Epithelial cell of proximal tubule (primary cell): Measurements from ENCODE around the gene SMCO3. TPM values are rescaled to one million over a fixed set of nuclear protein-coding genes. Genes with fewer than 3 reads are reported as not detected.

ENCODE experiments used
- DNase-seq: peaks from one replicate; pipeline ENCODE4 v3.0.0-alpha.2; 2011; ENCODE audit warnings: low read depth
- H3K4me3 ChIP-seq: 2 replicates; pipeline ENCODE4 v1.5.1; 2011; ENCODE audit warnings: low read depth, mild to moderate bottlenecking, low read length
- total RNA-seq: library from RNA; depleted of rRNA; stranded (reverse); fragments of >200 nt; gene quantifications from 2 replicates; pipeline ENCODE4 v1.2.3, GENCODE V29; 2015
- TF ChIP-seq, protein P1 (sequence below): conservative IDR thresholded peaks from 2 replicates; pipeline ENCODE4 v1.5.1; 2012; ENCODE audit warnings: low read depth, mild to moderate bottlenecking, low read length

SMCO3 gene
- total RNA-seq, 1 donor from 2014 or later, result not detected

DNA sequence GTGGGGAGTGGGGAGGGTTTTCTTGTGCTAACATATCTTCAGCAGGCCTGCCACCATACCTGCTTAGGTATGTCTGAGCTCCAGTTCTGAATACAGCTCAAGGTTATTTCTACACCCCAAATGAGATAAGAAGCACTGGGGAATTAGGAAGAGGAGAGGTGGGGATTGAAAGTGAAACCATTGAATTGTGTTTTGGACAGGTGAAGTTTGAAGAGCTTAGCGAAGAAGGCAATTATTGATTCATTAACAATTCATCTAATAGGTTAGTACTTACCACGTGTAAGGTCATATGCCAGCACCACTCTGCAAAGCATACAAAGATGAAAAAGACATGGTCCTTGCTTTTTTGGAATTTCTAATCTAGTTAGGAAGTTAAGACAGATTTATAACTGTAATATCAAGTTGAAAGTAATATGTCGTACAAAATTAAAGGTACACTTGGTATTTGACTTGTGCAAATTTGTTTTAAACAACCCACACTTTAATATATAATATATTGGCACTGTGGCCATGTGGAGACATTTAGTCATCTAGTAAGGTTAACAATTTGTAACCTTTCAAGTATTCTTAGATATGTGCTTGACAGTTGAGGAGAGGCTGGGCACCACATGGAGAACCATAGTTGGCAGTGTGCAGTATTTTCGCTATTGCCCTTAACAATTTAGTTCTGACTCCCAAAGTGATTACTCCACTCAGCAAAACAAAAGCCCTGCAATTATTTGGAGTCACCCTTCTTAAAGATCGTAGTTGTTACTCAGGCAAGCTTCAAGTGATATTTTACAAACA, 3.6 kb downstream of the SMCO3 start:
- TF ChIP-seq, protein P1, sequence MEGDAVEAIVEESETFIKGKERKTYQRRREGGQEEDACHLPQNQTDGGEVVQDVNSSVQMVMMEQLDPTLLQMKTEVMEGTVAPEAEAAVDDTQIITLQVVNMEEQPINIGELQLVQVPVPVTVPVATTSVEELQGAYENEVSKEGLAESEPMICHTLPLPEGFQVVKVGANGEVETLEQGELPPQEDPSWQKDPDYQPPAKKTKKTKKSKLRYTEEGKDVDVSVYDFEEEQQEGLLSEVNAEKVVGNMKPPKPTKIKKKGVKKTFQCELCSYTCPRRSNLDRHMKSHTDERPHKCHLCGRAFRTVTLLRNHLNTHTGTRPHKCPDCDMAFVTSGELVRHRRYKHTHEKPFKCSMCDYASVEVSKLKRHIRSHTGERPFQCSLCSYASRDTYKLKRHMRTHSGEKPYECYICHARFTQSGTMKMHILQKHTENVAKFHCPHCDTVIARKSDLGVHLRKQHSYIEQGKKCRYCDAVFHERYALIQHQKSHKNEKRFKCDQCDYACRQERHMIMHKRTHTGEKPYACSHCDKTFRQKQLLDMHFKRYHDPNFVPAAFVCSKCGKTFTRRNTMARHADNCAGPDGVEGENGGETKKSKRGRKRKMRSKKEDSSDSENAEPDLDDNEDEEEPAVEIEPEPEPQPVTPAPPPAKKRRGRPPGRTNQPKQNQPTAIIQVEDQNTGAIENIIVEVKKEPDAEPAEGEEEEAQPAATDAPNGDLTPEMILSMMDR, result no peak
- no peak for DNase-seq
- H3K4me3 ChIP-seq, result no peak overlapping the region

DNA sequence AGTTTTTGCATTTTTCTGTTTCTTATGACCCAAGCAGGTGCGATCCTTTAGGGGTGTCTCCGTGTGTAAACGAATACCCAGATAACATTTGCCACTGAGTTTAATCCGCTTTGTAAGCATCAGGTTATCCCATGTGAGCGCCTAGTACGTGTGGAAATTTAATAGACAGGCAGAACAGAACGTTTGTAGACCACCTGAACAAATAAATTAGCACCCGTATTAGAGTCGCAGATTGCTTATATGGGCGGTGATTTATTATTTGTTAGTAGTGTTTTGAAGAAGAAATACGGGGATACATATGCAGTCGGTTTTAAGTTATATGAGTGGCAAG, 10.2 kb downstream of the SMCO3 start:
- DNase-seq, result no peak
- TF ChIP-seq, protein P1, result no peak
- peak overlapping the region; percentile 79 for H3K4me3 ChIP-seq

DNA sequence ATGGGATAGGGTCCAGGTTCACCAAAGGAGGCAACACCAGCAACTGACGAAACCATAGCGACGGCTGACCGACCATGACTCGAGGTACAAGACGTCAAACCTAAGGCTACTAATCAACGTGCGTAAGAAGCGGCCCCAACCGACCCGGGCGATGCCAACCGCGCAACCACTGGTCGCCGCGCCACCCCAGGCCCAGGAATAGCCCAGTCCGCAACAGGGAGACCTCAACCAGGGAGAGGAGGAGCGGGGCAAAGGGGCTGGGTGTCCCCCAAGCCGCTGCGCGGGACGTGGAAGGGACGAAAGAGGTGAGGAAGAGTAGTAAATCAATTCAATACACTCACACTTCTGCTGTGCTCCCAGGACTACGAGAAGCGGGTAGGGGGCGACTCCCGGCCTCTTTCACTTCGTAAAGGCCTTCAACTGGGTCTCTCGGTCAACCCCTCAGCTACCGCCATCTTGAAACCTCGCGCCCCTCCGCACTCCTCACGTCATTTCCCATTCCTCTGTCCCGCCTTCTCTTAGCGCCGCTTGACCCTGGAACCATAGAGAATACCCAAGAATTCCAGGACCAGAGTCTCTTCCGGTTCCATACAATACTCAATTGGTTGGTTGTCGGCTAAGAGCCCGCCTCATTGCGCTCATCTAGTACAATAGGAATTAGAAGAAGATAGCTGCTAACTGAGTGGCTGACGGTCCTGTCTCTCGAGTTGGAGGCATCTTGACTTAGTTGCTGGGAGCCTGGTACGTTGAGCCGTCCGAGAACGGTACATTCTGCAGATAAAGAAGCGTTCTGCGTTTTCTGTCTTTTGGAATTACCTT, 10.8 kb downstream of the SMCO3 start, which contains the start of the genes C12orf60 and WBP11:
C12orf60 (plus strand) TSS at position 660 of the 819 bp plus-strand sequence. CDS start 19,266 bp downstream, outside the sequence.
WBP11 (minus strand) TSS at position 468 of the 819 bp plus-strand sequence. CDS start 2,095 bp downstream, outside the sequence.
- TF ChIP-seq, protein P1, result no peak

DNA sequence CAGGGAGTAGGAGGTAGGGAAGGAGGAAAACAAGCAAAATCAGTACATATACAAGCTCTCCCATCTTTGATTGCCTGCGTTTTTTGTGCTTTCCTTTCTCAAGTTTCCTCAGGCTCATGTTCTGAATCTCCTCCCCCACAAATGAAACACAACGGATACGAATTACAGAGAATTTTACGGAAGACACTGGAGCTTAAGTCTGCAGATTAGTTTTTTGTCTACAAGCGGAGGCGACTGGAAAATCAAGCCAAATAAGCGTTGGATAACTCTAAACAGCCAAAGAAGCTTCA, 11.3 kb downstream of the SMCO3 start:
- no peak for DNase-seq
- peak overlapping the region; percentile 79 for H3K4me3 ChIP-seq
- TF ChIP-seq, protein P1, result no peak

More for the DNA sequence above, 10.8 kb downstream of the SMCO3 start, which contains the start of the genes C12orf60 and WBP11:
- H3K4me3 ChIP-seq, result peak within 1 kb of the TSS; percentile 79
- peak; percentile 96 for DNase-seq

DNA sequence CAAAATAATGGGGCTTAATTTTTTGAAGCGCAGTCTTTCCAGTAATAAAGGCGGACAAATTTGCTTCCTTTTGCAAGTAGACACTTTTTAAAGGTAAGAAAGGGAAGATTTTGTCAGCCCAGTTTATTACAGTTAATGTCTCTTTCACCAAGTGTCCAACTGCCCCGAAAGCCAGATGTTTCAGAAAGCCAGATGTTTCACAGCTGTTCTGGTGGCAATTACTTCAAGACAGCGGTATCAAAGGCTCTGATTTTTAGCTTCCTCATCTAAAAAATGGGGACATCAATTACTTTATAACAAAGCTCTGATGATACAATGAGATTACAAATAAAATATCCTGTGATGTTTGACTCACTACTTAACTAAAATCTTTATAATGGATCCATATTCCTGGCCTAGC, 11.7 kb downstream of the SMCO3 start:
- peak overlapping the region; percentile 79 for H3K4me3 ChIP-seq
- TF ChIP-seq, protein P1, result no peak
- DNase-seq, result no peak

DNA sequence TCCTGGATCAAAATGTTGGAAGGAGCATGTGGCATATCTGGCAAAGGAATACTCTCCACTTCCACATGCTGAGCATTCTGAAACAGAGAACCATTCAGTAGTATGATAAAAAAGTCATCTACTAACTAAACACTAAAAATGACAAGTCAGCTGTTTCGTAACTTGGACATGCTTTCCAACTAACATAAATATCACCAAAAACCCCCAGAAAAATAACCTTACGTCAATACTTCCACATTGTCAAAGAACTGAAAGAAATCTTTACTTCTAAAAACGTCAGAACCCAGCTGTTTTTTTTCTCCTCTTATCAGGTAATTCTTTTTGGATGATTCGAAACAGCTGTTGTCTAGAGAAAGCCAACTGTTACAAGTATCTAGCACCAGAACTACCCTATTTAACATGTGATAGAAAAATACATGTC, 18.9 kb downstream of the SMCO3 start:
- TF ChIP-seq, protein P1, result no peak
- DNase-seq, result no peak

More for the DNA sequence above, 18.9 kb downstream of the SMCO3 start:
- no peak overlapping the region for H3K4me3 ChIP-seq
